Islet of Langerhans (tissue), 1 donor: ENCODE measurements around the gene SLC28A3.

Experiments used
- FAIRE-seq: peaks from one replicate; lab custom pipeline; 2011; peaks lifted over from hg19 to GRCh38; lab: Jason Lieb, UNC

SLC28A3 gene

DNA sequence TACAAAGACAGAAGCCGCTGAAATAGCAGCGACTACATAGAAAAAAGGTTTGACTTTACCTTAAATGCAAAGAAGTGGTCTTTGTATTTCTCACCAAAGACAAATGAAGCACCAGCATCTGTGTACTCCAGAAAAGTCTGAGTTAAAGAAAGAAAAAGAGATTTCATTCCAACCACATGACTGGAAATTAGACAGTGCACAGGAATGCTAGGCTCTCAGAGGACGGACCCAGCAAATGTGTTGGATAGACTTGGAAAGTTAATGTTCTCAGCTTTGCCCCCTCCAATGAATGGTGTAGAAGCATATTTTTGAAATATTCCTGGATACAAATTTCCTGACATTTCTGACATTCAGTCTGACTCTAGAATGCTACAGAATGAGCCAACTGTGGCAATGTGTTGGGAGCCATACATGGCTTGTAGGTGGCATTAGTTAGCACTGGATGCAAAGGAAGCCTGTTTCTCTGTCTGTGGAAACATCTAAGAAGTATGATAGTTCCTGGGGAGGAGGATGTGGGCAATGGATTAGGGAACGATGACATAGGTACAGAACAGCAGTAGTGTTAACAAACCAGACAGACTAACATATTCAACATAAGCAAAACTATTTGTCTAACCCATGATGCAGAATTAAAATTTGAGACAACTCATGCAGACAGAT is 43.3 kb downstream of the SLC28A3 start:
- FAIRE-seq: no peak

DNA sequence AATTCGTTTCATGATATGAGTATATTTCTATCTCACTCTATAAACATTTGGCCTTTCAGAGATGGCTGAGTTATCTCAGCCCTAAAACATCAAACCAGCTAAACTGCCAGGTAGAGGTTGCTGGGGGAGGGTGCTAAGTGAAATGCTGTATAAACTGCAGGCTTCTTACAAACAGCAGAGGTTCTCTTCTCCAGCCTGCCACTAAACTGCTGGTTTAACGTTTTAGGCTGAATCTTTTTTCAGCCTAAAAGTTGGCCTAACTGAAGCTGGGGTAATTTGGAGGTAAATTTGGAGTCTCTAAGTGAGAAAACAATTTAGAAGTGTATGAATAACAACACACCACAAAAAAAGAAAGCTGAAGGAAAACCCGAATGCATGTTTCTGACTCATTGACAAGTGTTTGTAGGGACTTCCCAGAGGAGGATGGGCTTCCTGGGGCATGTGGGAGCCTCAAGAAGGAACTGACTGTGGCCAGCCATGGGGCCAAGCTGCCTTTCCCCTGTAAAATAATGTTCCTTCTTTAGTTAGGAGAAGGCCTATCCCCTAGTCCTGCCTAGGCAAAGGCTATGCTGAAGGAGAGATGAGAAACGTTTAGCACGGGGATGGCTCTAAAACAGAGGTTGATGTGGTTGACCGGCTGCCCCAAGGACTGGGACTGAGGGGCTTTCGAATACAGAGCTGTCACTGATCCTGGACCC is 44.3 kb downstream of the SLC28A3 start:
- FAIRE-seq: no peak

DNA sequence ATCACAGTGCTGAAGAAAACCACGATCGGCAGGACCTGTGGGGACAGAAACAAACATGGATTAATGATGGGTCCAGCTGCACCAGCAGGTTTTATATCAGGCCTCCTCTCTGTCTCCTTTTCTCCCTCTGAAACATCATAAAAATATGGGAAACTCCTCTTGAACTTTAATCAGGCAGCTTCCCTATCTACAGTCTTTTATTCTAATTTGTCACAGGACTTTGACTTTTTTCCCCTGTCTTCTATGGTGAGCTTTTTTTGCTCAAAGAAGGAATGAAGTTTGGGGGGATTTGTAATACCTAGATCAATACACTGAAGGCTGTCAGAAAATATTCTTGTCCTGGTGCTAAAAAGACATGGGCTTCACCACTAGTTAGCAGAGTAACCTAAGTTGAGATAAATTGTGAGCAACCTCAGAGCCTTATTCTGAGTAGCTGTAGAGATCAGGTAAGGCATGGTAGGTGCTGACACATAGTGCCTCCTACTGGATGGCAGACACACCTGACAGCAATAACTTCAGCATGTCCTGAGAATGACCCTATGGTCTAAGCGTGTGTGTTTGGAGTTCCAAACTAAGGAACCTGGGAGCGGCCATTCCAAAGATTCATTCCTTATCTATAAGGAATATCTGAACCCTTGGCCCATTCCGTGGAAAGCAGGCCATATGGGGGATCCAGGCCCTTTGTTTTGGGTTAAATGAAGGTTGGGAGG is 46.2 kb downstream of the SLC28A3 start:
- FAIRE-seq: no peak

DNA sequence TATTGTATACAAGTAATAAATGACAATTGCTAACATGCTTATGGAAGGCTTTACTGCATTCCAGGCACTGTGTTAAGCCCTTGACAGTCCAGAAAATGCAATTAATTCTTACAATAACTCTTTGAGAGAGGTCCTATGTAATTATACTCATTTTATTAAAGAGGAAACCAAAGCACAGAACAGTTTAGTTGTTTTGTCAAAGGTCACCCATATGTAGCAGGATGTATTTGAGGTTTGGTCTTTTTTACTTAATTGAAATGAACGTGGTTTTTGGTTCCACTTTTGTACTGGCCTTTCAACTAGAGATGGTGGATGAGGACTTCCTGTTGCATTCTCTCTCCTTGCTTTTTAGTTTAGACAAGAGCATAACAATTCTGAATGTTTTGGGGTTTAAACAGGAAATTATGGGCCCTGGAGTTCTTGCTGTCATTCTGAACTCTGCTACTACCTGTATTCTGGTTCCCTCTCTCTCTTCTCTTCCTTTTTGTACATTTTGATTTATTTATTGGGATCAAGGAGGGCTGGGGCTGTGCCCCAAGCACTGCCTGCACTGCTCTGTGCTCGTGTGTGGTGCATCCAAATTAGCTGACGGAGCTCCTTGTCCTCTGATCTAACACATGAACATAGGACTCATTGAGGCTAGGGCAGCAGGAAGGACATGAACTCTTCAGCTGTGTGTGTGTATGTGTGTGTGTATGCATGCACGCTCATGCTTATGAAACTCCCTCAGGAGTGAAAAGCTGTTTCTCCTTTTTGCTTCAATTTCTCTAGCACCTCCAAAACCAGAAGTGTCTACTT is 47.4 kb downstream of the SLC28A3 start:
- FAIRE-seq: no peak

DNA sequence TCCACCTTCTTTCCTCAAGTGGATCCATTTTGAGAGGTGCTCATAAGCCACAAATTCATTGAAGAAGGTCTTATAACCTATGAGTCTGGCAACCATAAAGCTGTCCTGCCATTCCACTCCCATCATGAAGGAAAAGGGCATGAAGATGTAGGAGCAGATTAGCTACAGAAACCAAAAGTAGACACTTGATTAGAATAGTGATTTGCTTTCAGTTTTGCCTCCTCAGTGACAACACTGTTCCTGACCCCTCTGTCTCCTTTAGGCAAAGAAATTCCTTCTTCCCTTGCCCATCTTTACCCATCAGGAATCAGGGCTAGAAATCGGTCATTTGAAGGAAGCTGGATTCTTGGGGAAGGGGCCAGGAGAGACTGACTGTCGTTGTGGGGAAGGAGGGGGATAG is 55.2 kb downstream of the SLC28A3 start:
- no peak for FAIRE-seq

DNA sequence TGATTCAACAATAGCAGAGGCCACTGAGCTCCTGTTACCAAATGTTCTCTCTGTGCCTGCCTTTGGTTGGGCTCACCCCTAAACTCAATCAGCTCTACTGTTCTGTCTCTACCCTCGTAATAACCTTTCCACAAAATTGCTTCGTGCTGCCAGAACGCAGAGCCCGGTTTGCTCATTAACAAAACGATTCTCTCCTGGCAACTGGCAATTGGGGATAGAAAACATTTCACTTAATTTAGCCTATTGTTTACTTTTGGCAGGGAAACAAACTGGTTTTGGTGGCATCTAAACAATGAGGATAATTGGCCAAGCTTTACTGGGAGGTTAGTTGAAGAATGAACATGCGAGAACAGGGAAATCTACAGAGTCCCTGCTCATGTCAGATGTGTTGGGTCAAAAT is 56.6 kb downstream of the SLC28A3 start:
- FAIRE-seq: no peak

DNA sequence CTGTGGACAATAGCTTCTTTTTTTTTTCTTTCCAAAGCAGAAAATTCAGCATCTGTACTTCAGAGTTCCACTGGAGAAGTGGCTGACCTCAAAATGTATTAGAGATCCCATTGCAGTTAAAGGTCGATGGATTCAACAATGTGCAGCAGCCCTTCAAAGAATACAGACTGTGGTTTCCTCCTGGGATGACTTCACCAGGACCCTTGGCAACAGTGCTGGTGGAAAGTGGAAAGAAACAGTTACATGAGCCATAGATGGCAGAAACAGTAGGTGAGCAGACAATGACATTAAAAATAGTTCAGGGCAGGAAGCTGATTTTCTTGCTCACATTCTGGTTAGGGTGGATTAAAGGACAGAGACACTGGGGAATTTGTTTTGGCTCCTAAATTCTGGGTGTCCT is 62.4 kb downstream of the SLC28A3 start:
- FAIRE-seq: no peak

DNA sequence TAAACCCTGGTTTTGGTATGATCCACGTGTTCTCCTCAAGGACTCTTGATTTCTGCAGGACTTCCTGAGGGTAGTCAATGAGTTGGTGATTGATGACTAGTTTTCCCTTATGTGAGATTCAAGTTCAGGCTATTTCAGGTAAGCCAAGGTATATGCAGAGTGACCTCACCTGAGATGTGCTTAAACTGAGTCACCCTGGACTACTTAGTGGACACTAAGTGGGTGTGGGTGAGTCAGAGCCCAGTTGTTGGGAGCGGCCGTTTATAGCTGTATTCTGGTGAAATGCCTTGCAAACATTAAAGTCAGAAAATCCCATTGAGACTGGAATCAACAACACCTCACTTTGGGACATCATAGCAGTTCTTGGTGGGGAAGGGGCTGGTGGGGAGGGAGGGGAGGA is 62.9 kb downstream of the SLC28A3 start:
- no peak for FAIRE-seq

DNA sequence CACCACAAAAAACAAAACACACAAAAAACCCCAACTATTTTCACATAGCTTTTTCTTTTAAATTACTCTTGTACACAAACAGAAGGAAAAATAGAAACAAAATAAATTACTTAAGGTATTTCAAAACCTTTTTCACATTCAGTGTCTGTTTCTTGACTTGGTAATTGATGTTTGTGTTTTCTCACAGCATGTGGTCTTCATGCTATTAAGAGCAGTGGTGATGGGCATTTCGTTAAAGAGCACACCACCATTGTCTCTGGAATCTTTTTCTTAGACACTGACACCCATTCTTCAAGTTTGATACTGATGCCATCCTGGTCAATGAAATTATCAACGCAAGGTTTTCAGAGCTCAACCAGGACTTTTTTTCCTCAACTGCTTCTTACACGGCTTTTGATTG is 63.8 kb downstream of the SLC28A3 start:
- FAIRE-seq: no peak

DNA sequence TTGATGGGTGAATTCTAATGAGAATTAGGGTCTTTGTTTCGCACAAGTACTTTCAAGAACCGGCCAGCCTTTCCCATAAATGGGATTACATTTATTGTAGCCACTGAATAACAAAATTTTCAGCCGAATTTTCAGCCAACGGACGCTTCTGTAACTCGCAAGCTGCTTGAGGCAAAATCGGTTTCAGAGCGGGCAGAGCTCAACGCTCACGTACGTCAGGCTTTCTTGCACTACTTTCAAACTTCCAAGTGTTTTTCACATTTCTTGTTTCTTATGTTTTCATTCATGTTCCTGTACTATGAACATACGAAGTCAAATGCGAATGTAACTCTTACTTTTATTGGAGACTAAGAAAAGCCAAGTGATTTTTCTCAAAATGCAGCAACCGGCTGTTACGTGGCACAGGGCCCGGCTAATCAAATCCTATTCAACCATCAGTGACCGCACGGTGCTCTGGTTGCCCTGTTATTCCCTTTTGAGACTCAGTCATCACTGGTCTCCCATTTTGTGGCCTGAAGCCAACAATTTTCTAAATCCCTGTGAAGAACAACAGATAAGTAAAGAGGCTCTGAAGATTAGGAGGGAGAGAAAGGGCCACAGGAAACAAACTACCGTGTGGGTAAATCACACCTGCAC is 68.5 kb downstream of the SLC28A3 start:
- no peak for FAIRE-seq

DNA sequence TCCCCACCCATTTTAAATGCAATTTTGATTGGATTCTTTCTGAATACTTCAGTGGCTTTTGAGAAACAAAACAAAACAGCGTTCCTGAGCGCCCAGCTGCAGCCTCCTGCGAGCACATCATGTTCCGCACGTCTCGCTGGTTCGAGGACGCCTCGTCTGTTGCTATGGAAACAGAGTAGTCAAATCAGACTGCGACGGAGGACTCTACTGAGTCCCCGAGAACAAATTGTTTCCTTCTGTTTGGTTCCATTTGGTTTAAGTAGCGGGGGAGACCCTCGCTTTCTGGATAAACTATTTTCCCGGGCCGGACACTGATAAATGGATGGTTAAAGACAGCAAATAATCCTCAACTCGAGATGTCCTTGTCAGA is 69.0 kb downstream of the SLC28A3 start:
- FAIRE-seq: peak; percentile 82

DNA sequence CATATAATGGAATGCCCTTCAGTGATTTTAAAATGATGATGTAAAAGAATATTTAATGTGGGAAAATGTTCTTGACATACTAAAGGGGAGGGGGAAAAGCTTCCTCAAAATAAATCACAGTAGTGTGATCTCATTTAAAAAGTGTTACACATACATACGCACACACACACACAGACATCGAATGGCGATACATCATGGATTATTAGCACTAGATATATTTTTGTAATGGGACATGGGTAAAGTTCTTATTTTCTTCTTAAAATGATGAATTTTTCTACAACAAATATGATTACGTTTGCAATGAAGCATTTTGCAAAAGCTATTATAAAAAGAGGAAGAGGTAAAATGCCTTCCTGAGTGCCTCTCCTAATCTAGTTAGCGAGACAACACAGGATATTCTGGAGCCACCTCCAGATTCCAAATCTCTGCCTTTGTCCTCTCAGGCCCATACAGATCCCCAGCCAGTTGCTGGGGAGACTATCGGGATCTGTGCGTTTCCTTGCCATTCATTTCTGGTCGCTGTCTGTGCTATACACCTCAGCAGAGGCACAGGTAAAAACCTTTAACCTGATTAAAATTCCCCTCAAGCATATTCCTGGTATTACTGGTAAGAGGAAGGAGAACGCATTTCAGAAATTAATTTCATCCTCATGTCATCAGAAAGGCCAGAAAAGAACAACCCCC is 69.6 kb downstream of the SLC28A3 start:
- FAIRE-seq: no peak

DNA sequence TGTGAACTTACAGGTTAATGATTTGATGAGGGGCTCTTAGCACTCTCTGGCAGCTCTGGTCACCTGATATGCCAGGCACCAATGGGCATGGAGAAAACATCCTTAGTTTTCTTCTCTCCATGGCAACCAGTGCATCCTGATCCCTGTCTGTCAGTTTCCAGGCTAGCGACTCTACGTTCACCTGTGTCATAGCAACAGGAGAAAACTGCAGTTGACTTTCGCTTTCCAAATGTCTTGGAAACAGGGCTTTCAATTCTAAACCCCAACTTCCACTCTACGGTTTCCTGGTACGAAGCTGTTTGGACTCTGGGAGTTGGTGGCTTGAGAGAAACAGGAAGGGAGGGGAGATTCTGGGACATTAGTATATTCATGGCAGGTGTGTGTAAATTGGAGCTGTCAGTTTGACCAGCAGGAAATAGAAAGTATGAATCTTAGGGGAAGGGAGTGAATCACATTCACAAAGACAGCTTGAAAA is 74.4 kb downstream of the SLC28A3 start:
- FAIRE-seq: peak; percentile 97

DNA sequence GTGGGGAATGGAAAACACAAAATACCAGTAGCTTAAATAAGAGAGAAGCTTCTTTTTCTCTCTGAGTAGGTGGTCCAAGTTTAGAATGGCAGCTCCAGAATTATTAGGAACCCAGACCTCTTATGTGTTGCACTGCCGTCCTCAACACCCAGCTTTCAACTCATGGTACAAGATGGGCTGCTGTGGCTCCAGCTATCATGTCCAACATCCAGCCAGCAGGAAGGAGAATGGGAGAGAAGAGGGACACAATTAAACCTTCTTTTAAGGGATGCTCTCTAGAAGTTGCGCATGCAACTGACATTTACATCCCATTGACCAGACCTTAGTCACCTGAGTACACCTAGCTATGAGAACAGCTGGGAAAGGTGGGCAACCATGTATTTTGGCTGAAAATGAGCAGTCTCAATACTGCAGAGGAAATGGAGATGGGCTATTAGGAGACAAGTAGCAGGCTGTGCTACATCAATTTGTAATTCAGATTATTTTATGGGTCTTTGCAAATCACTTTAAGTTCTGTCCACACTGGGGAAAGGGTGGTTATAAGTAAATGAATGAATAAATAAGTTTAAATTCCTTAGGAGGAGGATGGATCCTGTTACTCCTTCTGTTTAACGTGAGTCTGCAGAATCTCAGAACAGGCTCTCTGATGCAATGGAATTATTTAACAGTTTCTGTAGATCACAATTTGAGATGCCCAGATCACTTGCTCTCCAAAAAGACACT is 76.1 kb downstream of the SLC28A3 start:
- FAIRE-seq: no peak

DNA sequence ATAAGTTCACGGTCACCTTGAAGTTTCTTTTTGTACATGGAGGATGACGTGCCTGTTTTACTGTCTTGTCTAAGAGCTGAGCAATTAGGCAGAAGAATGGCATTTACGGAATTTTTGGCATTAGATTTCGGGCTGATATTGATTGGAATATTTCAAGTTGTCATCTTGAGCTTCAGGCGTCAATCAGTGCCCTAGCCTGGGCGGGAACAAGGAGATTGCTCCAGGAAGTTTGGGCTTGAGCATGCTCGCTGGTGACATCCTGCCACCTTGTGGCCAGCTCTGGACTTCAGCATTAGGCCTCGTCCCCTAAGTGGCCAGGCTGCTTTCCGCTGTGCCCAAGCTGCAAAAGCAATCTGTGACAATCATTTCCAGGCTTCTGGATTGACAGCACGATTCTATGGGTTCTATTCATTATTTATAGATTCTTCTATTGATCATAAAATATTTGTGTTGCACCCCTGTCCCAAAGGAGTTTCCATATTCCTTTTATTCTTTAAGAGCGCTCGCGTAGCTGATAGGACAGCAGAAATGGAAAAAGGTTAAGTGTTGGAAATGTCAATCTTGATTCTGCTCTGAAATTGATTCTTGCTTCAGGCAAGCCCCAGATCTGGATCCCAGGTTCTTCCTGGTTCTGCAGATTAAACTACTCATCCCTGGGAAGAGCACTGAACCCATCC is 79.3 kb downstream of the SLC28A3 start:
- FAIRE-seq: peak; percentile 92

DNA sequence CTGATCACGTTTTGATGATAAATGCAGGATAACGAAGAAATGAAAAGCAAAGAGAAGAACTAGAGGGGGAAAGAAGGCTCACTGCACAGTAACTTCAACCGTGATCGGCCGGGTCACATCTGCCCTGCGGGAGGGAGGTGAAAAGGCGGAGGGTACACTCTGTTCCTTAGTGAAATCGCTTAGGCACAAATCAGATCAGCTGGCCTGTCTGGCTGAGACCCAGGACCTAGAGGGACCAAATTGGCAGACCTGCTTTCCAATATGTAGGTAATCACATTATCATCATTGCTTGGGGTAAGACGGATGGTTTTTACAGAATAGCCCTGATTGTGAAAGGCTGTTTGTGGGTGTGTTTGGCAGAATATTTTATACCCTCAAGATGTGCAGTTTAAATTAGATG is 82.2 kb downstream of the SLC28A3 start:
- no peak for FAIRE-seq

DNA sequence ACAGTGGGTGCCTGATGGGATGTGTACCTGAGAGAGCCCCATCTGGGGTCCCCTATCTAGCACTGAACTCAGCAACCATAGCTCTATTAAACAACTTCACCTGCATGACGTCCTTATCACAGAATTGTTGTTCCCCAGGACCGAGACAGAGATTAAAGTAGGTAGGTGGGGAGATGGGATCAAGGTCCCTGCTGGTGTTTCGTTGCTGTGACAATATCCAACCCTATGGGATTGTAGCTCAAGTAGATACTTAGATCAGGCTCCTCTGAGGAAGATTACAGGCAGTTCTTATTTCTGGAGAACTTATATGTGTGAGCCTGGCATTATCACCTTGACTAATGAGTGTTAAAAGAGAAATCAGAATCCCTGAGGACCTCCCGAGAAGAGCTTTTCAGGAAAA is 84.9 kb downstream of the SLC28A3 start:
- FAIRE-seq: no peak

DNA sequence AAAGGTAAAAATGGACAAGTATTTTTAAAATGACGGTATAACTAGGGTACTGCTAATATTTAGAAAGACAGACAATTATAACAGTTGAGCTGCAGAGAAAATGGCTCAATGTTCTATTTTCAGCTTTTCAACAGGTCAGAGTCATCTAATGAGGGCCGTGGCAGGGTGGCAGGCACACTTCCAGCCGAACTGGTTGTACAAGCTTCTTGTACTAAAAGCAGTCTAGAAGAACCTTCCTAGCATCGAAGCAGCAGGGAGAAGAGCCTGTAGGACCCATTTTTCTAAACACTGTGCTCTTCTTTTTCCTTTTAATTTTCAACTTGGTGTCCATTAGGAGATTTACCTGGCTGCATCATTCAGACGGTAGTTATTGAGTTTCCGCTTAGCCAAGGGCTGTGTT is 85.6 kb downstream of the SLC28A3 start:
- peak; percentile 27 for FAIRE-seq

DNA sequence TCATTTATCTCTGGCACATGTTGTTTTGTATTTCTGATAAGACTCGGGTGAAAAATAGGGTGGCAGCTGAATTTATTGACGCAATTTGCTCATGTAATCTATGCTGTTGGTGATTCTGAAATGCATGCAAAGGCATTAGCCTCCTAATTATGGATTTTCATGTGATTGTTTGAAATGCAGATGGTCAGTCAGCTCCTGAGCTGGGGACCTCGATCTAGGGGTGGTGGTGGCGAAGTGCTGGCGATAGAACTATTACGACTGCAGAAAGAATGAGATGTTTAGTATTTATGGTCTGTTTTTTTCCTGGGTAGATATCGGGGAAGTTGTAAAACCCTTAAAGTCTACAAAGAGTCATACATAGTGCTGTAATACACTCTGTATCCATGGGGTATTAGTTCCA is 88.6 kb downstream of the SLC28A3 start:
- no peak for FAIRE-seq

DNA sequence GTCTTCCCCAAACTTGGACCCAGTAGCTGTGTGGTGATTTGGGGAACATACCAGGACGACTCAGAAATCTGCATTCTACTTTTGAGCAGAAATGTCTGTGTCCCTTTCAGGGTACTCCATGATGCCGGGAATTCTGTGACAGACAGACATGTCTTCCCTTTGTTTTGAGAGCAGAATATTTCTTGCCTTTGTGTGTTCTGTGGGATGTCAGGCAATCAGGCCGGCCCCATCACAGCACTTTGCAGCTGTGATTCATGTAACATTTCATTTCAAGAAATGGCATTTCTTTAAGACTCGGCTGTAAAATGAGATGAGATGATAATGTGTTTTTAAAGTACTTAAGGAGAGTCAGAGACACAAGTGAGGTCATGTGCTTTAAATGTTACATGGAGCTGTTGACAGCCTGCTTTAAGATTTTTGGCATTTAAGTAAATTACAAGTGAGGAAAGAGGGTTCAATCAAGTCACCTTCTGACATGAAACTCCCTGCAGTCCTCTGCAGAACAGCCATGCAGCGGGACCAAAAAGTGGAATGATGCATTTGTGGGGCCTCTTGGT is 98.7 kb downstream of the SLC28A3 start:
- no peak for FAIRE-seq
